Amniotic epithelial cell (primary cell): ENCODE results near the gene TTC9B.
A peak's percentile ranks its signal among the peaks of the same experiment; 100 is the strongest.

Experiments used
- DNase-seq: peaks from one replicate; pipeline ENCODE4 v3.0.0-alpha.2; 2010; ENCODE audit warnings: low read depth

Gene TTC9B

GRCh38 chr19:40217934-40218890 lies at the start of gene TTC9B:
TSS of gene TTC9B (minus strand) at chr19:40218384. CDS start at chr19:40218381, 3 bp downstream.
- DNase-seq: no peak

- DNase-seq: no peak
Measured at GRCh38 chr19:40267601-40267997, 49.4 kb upstream of the TTC9B start.

DNA sequence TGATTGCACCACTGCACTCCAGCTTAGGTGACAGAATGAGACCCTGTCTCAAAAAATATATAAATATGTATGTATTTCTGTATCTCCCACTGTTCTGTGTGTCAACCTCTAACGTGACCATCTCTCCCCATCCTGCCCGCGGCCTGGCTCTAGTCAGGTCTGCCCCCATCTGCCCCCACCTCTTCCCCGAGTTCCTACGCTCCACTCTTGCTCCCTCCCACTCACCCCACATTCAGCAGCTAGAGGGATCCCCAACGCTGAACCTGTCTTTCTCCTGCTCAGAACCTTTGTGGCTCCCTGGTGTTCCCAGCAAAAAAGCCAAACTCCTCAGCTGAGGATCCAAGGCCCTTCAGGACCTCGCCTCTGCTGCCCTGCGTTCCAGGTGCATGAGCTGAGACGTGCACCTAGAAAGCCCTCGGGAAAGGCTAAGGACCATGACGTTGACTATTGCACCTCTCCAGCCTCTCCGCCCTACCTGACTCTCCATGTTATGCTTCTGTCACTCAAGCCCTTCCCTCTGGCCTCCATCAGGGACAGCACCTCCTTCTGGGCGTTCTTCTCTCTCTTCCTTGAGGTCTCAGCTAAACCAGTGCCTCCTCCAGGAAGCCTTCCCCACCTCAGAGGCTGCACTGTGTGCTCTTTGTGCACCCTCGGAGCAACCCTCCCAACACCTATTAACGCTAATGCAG lies 48.9 kb upstream of the TTC9B start:
- DNase-seq: no peak

GRCh38 chr19:40266119-40266518 lies 47.9 kb upstream of the TTC9B start:
- DNase-seq: no peak

- no peak for DNase-seq
Measured at GRCh38 chr19:40265763-40266099, 47.5 kb upstream of the TTC9B start.

- no peak for DNase-seq
Measured at GRCh38 chr19:40265055-40265762, 47.0 kb upstream of the TTC9B start.

DNA sequence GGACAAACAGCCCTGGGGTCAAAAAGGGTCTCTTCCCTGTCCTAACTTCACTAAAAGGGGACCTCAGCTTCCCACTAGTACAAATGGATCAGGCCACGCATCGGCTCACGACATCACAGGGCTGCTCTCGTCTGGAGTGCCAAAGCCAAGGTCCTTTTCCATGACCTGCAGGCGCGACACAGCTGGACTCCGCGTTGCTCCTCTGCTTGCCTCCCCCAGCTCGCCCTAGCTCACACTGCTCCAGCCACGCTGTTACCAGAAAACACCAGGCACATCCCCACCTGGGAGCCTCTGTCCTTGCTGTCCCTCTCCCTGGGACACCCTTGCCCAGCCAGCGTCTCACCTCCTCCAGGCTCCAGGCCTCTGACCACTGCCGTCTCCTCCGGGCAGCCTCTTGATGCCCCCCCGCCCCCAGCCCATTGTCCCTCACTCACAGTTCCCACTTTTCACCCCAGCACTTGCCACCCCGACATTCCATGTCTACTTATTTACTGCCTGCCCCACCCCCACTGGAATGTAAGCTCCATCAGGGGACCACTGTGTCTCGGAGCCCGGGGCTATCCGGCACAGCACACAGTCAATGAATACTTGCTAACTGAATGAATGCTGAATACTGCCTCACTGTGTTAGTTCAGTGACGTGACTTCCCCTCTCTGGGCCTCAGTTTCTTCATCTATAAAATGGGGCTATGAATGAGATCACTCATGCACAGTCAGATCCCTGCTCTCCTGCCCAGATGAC lies 46.3 kb upstream of the TTC9B start:
- DNase-seq: no peak

GRCh38 chr19:40263440-40264313 lies 45.5 kb upstream of the TTC9B start:
- DNase-seq: no peak

DNA sequence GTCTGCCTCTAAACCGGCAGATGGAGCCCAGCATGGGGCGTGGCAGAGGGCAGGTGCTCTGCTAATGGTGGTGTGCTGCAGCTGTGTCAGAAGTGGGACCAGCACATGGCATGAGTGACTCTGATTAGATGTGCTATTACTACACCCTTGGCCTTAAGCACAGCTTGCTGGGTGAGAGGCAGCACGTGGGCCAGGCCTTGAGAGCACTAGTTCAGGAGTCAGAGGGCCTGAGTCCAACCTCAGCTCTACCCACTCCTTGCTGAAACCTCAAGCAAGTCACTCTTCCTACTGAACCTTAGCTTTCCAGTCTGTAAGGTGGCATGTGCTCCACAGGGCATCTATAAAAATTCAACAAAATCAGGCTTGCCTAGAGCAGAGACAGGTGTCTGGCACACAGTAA lies 44.2 kb upstream of the TTC9B start:
- DNase-seq: no peak

- DNase-seq: peak; percentile 17
Measured at GRCh38 chr19:40261631-40262030, 43.4 kb upstream of the TTC9B start.

GRCh38 chr19:40257096-40257517 lies 38.9 kb upstream of the TTC9B start:
- DNase-seq: no peak

DNA sequence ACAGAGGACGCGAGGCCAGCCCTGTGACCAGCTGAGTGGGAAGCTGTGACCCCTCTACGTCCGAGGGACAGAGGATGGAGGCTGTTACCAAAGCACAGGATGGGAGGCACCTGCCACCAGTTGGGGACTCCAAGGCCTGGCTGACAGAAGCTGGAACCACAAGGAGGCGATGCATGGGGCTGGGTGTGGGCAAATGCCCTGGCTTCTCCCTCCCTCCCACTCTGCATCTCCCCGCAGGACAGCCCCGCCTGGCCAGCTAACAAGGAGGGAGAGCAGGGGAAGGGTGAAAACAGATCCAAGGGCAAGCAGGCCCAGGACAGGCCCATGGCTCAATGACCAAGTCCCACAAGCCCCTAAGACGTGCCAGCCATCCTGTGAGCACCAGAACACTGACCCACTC lies 38.3 kb upstream of the TTC9B start:
- DNase-seq: no peak

DNA sequence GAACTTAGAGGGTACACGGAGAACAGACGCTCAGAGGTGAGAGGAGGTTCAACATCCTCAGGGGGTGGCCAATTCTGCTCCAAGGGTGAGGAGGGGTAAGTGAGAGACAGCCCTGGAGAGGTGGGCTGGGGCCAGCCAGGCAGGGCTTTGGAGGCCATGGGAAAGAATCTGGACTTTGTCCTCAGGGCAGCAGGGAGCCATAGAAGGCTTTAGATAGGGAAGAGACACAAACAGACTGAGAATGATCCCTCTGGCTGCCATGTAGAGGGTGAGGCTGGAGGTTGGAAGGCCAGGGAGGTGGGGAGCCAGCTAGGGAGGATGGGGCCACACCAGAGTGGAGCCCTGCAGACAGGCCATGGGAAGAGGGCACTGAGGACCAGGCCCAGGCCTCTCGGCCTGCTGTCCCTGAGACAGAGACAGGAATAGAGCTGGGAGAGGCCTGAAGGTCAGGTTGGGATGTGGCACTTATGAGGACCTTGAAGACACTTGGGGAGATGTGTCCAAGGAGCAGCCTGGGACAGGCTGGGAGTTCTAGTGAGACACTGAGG lies 37.5 kb upstream of the TTC9B start:
- no peak for DNase-seq

DNA sequence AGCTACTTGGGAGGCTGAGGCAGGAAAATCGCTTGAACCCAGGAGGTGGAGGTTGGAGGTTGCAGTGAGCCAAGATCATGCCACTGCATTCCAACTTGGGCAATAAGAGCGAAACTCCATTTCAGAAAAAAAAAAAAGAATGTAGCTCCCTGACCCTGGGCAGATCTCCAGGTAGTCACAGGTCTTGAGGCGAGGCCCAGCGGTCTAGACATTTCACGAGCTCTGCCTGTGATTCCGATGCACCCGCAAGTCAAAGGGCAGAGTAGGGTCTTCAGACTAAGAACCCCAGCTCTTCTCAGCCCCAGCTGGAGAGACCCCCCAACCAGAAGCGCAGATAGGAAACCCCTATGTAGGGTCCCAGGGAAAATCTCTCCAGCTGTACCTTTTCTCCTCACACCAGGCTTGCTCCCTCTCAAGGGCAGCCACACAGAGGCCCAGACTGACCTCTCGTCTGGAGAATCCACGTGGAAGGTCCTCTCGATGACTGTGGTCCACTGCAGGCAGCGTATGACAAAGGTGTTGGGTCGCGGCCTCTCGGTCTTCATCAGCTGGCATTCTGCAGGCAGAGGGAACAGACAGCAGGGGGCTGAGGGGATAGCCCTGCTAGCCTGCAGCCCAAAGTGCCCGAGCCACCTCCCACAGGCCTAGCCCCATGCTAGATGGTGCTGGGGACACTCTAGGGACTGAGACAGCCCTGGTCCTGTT lies 36.7 kb upstream of the TTC9B start:
- DNase-seq: no peak

- DNase-seq: no peak
Measured at GRCh38 chr19:40253611-40254092, 35.5 kb upstream of the TTC9B start.

DNA sequence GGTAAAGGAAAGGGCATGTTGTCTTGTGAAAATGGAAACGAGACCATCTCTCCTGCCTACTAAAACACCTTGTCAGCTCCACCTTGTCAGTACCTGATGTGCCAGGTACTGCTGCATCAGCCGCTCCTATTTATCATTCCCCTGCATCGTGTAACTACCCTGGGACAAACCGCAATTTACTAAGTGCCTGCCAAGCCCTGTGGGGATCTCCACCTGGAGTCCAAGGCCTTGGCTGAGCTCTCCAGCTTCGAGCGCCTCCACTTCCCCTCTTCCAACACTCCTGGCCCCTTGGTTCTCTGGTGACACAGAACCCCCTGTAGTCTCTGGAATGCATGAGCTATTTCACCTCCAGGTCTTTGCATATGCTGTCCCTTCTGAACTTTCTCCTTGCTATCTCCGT lies 34.2 kb upstream of the TTC9B start:
- no peak for DNase-seq

GRCh38 chr19:40251991-40252390 lies 33.8 kb upstream of the TTC9B start:
- no peak for DNase-seq

GRCh38 chr19:40251244-40251643 lies 33.1 kb upstream of the TTC9B start:
- no peak for DNase-seq

- DNase-seq: no peak
Measured at GRCh38 chr19:40249781-40250180, 31.6 kb upstream of the TTC9B start.

- no peak for DNase-seq
Measured at GRCh38 chr19:40249201-40249600, 31.0 kb upstream of the TTC9B start.
